ENCODE results near the gene JPH2. TPM values are rescaled to one million over a fixed set of nuclear protein-coding genes. Genes with fewer than 3 reads are reported as not detected.

The JPH2 gene
- total RNA-seq, 2 donors from 2014 or later = 169 to 179 TPM

GRCh38 chr20:44125332-44126127 lies 61.5 kb downstream of the JPH2 start:
- Histone ChIP-seq H3K27ac (no peak overlapping the region), H3K36me3 (peaks cover 2% of the 10 kb centered on the region), H3K9me3 (no peaks in the 10 kb centered on the region), H3K4me3 (no peak overlapping the region), H3K4me1 (ENCODE audit: control insufficient read depth in 1 of 2, low read depth in 2 of 2) (peaks cover 17 to 60% of the 10 kb centered on the region in 2 donors), H3K27me3 (replicated peaks; ENCODE audit: insufficient read depth) (no peaks in the 10 kb centered on the region)
- TF ChIP-seq CTCF (IDR thresholded peaks at IDR 0.05) = no peak
- DNase-seq (ENCODE audit: low spot score) = no peak
- no peak for ATAC-seq (ENCODE audit: insufficient number of reproducible peaks, low FRiP score, low read depth)

- Histone ChIP-seq H3K9me3 (no peaks in the 10 kb centered on the region), H3K4me1 (ENCODE audit: control insufficient read depth in 1 of 2, low read depth in 2 of 2) (peaks cover 7 to 46% of the 10 kb centered on the region in 2 donors), H3K4me3 (no peak overlapping the region), H3K27ac (peak overlapping the region; percentile 3 to 17), H3K36me3 (peaks cover 2% of the 10 kb centered on the region), H3K27me3 (replicated peaks; ENCODE audit: insufficient read depth) (no peaks in the 10 kb centered on the region)
- ATAC-seq (ENCODE audit: insufficient number of reproducible peaks, low FRiP score, low read depth) (no peak), DNase-seq (ENCODE audit: low spot score) (no peak)
- TF ChIP-seq CTCF (IDR thresholded peaks at IDR 0.05) = no peak
These were observed 63.0 kb downstream of the JPH2 start for GRCh38 chr20:44123874-44124535.

GRCh38 chr20:44123251-44123650 lies 63.7 kb downstream of the JPH2 start:
- Histone ChIP-seq H3K4me1 (ENCODE audit: control insufficient read depth in 1 of 2, low read depth in 2 of 2) (peaks cover 5 to 42% of the 10 kb centered on the region in 2 donors), H3K27ac (peak overlapping the region; percentile 3 to 56), H3K27me3 (replicated peaks; ENCODE audit: insufficient read depth) (no peaks in the 10 kb centered on the region), H3K9me3 (no peaks in the 10 kb centered on the region), H3K4me3 (no peak overlapping the region), H3K36me3 (peaks cover 2% of the 10 kb centered on the region)
- DNase-seq (ENCODE audit: low spot score) (no peak), ATAC-seq (ENCODE audit: insufficient number of reproducible peaks, low FRiP score, low read depth) (no peak)
- TF ChIP-seq CTCF (IDR thresholded peaks at IDR 0.05) = no peak

GRCh38 chr20:44120676-44121425 lies 66.1 kb downstream of the JPH2 start:
- ATAC-seq (ENCODE audit: insufficient number of reproducible peaks, low FRiP score, low read depth) (no peak), DNase-seq (ENCODE audit: low spot score) (no peak)
- H3K4me3 ChIP-seq = no peak overlapping the region
- H3K36me3 ChIP-seq = peaks cover 8% of the 10 kb centered on the region
- TF ChIP-seq CTCF (IDR thresholded peaks at IDR 0.05) = no peak
- no peaks in the 10 kb centered on the region for H3K9me3 ChIP-seq
- no peaks in the 10 kb centered on the region for H3K27me3 ChIP-seq (replicated peaks; ENCODE audit: insufficient read depth)
- H3K27ac ChIP-seq = no peak overlapping the region
- H3K4me1 ChIP-seq (ENCODE audit: control insufficient read depth in 1 of 2, low read depth in 2 of 2) = peaks cover 5 to 66% of the 10 kb centered on the region in 2 donors

Data from thoracic aorta (tissue), 2 donors.